Activated naive CD4-positive, alpha-beta T cell treated with anti-CD3 and anti-CD28 coated beads, Interleukin-2, amount 50 U/mL, for 72 hours (primary cell): ENCODE results near the gene ATG4A. TPM values are rescaled to one million over a fixed set of nuclear protein-coding genes. Genes with fewer than 3 reads are reported as not detected.

Source experiments
- ATAC-seq, 2 donors: fragments of 150-1000 bp; cut with Tn5 transposase; 2 replicates each; pipeline ENCODE4 v1.10.0; 2021; ENCODE audit warnings: mild to moderate bottlenecking in 2 of 2, moderate library complexity in 2 of 2
- DNase-seq, 2 donors: peaks; one replicate each; pipeline ENCODE4 v3.0.0; 2021 to 2022; ENCODE audit warnings: low spot score in 2 of 2
- H3K27ac Mint-ChIP-seq, 2 donors: one replicate each; pipeline ENCODE4 v1.8.0; 2022; ENCODE audit warnings: mild to moderate bottlenecking in 2 of 2, mixed read lengths in 2 of 2
- H3K36me3 Mint-ChIP-seq, 2 donors: one replicate each; pipeline ENCODE4 v1.8.0; 2022; ENCODE audit warnings: mixed read lengths in 2 of 2
- H3K9me3 Mint-ChIP-seq, 2 donors: one replicate each; pipeline ENCODE4 v1.8.0; 2022; ENCODE audit warnings: mixed read lengths in 2 of 2
- total RNA-seq, 2 donors: library from RNA; stranded (reverse); gene quantifications; one replicate each; pipeline ENCODE4 v1.2.3, GENCODE V29; 2022

The ATG4A gene
- total RNA-seq, 2 donors from 2014 or later: 6.7 to 24.3 TPM

DNA sequence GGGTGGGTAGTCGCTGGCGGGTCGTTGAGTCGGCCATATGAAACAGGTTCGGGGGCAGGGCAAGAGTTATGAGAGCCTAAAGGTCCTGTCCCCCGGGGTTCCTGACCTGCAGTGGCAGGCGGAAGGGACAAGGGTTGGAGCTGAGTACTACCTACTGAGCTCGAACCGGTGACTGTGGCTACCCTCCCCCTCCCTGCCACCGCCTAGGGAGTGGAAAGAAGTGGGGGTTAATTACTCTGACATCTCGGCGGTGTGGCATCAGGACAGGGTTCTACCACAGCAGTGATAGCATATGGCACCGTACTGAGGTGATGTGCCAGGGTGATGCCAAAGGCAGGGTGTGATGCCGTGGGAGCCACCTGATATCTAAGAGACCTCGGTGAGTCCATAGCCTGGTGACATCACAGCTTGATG is 307 bp downstream of the ATG4A start:
- H3K9me3 Mint-ChIP-seq: no peaks in the 10 kb centered on the region
- no peak overlapping the region for H3K27ac Mint-ChIP-seq
- DNase-seq: no peak
- peaks cover 0 to 4% of the 10 kb centered on the region in 2 donors for H3K36me3 Mint-ChIP-seq
- peak; percentile 39 to 44 for ATAC-seq

DNA sequence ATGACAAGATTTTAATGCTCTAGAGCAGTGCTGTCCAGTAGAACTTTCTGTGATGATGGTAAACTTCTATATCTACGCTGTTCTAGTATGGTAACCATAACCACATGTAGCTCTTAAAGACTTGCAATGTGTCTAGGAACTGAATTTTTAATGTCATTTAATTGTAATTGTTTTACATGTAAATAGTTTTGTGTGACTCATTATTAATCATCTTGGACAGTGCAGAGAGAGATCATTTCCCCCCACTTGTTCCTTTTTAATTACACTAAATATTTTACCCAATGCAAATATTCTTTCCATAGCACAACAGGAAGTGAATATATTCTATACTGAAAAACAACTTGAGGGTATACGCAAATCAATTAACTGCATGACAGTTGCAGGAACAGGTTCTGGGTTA is 5.8 kb downstream of the ATG4A start:
- ATAC-seq: no peak
- Mint-ChIP-seq H3K36me3 (no peaks in the 10 kb centered on the region), H3K27ac (no peak overlapping the region), H3K9me3 (no peaks in the 10 kb centered on the region)
- no peak for DNase-seq

DNA sequence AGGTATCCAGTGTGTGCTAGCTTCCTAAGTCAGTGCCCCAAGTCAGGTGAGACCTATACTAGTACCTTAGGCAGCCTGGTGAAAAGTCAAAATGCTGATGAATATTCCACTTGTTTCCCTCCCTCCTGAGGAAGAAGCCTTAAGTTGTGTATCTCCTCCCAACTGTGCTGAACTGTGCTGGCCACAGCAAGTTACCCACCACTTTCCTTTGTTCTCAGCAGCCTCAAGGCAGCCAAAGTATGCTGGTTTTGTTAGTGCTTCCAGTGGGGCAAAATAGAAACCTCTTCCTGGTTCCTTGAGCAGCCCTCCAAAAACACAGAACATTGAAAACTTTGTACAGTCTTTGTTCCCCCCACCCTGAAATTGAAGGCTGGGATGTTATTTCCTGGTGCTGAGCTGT is 13.9 kb downstream of the ATG4A start:
- H3K27ac Mint-ChIP-seq: no peak overlapping the region
- no peaks in the 10 kb centered on the region for H3K9me3 Mint-ChIP-seq
- no peaks in the 10 kb centered on the region for H3K36me3 Mint-ChIP-seq
- no peak for DNase-seq
- no peak for ATAC-seq

DNA sequence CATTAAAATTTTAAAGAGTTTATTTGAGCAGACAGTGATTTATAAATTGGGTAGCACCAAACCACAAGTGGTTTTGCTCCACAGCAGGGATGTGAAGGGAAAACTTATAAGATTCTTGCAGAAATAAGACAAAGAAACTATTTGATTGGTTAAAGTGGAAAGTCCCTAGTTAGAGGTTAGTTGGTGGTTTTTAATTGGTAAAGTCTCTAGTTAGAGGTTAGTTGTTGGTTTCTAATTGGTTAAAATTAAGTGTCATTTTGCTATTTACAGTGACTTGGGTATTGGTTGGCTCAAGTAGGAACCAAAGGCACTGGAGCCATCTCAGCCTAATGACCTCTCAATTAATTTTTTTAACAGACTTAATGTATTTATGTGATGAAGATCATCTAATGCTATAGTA is 23.0 kb downstream of the ATG4A start:
- Mint-ChIP-seq H3K36me3 (no peaks in the 10 kb centered on the region), H3K27ac (no peak overlapping the region), H3K9me3 (no peaks in the 10 kb centered on the region)
- ATAC-seq (no peak), DNase-seq (no peak)

DNA sequence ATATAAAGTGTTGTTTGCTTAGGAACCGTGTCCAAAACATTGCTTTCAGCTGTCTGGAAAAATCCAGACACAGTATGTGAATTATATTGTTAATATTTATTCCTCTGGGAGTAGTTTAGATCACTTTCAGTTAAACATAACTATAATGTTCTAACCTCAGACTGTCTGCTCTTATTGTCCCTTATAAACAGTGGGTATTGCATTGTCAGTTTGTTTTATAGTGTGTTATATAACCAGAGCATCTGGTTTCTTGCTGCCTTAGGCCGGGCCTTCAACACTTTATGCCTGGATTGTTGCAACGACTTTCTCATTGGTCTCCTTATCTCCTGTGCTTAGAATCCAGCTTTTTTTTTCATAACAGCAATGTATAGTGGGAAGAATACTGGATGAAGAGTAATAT is 26.4 kb downstream of the ATG4A start:
- no peak for DNase-seq
- no peaks in the 10 kb centered on the region for H3K9me3 Mint-ChIP-seq
- no peak overlapping the region for H3K27ac Mint-ChIP-seq
- H3K36me3 Mint-ChIP-seq: no peaks in the 10 kb centered on the region
- ATAC-seq: no peak

DNA sequence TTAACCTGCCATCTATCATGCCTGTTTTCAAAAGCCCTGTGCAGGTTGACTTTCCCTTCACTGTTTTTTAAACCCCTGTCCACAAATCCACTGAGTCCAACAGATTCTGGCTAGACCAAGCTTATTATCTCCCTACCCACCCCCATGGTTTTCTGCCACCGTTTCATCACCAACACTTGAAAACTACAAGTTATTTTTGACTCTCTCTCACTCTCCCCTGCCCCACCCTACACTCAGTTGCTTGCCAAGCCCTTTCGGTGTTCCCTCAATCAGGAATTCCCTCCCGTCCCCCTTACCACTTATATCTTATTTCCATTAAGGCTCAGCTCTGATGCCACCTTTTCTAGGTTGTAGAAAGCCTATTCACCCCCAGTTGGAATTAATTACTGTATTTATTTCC is 29.7 kb downstream of the ATG4A start:
- DNase-seq: no peak

DNA sequence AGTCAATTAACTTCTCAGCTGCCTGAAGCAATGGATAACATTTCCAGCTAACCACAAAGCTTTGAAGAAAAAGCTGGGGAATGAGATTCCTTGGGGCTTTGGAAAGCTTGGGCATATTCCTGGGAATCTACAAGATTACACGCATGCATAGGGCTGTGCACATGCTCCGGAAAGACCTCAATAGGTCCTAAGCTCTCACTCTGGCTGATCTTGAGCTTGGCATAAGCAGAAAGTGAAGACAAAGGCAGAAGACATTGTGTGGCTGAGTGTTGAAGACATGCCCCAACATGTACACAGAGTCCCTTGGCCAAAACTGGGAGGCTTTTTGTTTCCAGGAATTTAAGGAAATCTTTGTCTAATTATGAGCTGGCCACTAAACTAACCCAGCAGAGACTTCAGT is 31.2 kb downstream of the ATG4A start:
- no peaks in the 10 kb centered on the region for H3K9me3 Mint-ChIP-seq
- ATAC-seq: no peak
- no peaks in the 10 kb centered on the region for H3K36me3 Mint-ChIP-seq
- H3K27ac Mint-ChIP-seq: peak overlapping the region in 1 of 2 donors; percentile 71
- DNase-seq: no peak

More for the DNA sequence above, 29.7 kb downstream of the ATG4A start:
- no peak for ATAC-seq
- Mint-ChIP-seq H3K36me3 (no peaks in the 10 kb centered on the region), H3K27ac (no peak overlapping the region), H3K9me3 (no peaks in the 10 kb centered on the region)

DNA sequence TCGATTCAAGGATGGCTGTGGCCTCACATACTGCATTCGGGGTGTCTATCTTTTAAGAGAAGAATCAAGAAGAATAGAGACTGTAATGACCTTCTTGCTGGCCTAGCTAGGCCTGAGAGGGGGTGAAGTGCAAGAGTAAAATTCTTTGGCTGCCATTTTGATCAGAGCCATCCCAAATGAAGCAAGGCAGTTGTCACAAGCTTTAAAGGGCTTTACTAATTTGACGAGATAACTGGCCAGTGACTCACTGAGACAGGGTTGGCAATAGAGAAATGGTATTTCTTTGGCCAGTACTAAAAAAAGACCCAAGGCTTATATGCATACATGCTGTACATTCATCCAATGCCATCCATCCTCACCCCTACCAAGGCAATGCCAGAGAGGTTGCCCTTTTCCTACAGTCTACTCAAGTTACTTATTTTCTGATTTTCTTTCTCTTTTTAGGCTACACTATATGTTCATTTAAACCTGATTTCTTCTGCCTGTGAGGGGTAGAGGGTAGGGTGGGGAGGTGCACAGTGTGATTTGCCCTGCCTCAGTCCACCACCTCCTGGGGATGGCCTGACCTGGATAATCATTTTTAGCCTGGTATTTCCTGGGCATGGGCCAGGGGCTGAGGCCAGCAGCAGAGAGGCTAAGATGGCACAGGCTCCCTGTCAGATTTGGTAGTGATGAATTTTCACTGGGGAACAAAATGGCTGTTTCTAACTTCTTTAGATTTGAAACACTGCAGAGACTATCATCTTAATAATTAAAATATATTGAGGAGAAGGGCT is 32.2 kb downstream of the ATG4A start:
- H3K27ac Mint-ChIP-seq: peak overlapping the region in 1 of 2 donors; percentile 71
- ATAC-seq: no peak
- no peaks in the 10 kb centered on the region for H3K36me3 Mint-ChIP-seq
- H3K9me3 Mint-ChIP-seq: no peaks in the 10 kb centered on the region
- DNase-seq: no peak

DNA sequence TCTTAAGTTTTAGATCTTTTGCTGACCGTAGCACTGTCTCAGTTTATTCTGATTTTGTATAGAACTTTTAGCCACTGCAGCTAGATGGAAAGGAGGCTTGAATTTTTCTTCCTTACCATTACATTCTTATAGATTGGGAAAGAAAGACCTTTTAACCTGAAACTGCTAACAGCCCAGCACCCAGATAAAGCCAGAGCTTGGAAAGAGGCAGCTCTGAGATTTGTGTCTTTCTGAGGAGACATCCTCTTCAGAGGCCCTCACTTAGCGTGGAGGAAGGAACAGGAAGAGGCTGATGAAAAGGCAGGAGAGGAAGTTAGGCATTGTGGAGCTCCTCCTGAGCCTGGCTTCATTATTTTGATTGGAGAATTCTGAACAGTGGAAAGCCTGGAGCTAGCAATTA is 35.1 kb downstream of the ATG4A start:
- H3K9me3 Mint-ChIP-seq: no peaks in the 10 kb centered on the region
- no peak for DNase-seq
- no peak for ATAC-seq
- H3K27ac Mint-ChIP-seq: no peak overlapping the region
- H3K36me3 Mint-ChIP-seq: no peaks in the 10 kb centered on the region

DNA sequence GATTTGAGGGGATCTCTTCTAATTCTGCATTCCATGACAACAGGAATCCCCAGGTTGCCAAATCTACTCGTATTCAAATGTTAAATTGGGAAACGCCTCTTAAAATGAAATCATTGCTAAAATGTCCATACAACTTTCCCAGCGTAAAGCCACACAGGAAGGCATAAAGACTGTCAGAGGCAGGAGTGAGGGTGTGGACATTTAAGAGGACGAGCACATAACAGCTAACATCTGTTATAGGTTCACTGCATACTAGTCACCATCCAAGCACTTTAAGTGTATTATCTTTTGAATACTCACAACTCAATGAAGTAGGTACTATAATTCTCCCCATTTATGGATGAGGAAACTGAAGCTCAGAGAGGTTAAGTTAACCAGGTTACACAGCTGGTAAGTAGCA is 35.6 kb downstream of the ATG4A start:
- Mint-ChIP-seq H3K36me3 (no peaks in the 10 kb centered on the region), H3K27ac (peak overlapping the region in 1 of 2 donors; percentile 22), H3K9me3 (no peaks in the 10 kb centered on the region)
- DNase-seq: no peak
- no peak for ATAC-seq

DNA sequence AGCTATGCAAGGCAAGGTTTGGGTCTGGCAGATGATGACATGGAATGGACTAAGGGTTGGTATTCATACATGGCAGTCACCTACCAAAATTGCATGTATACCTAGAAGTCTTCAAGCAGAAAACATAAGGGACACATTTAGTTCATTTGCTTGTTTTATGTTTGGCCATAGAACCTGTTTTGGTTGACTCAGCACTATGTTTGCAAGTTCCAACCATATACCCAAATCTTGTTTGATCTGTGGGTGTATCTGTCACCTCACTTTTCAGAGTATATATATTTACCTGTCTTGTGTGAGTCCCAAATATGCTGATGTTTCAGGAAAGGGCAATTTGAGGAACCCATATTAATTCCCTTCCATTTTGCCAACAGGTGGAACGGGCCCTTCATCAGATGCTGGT is 39.3 kb downstream of the ATG4A start:
- Mint-ChIP-seq H3K9me3 (no peaks in the 10 kb centered on the region), H3K36me3 (no peaks in the 10 kb centered on the region), H3K27ac (no peak overlapping the region)
- ATAC-seq (no peak), DNase-seq (no peak)

DNA sequence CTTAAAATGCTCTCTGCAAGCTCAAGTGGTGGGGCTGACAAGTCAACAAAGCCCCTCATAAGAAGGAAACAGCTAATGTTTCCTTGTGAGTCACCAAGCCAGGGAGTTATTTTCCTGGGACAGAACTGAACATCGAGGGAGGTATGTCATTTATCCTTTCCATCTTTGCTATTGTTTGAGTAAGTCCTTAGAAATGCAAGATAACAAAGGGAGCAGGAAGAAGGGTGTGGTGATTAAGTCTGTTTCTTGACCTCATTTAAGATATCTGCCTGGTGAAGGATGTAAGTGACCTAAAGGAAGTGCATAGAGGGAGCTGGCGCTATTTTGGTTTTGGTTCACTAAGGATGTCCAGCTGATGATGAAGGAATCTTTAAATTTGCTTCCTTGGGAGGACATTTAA is 39.9 kb downstream of the ATG4A start:
- ATAC-seq: no peak
- no peaks in the 10 kb centered on the region for H3K36me3 Mint-ChIP-seq
- H3K27ac Mint-ChIP-seq: no peak overlapping the region
- H3K9me3 Mint-ChIP-seq: no peaks in the 10 kb centered on the region
- DNase-seq: no peak

DNA sequence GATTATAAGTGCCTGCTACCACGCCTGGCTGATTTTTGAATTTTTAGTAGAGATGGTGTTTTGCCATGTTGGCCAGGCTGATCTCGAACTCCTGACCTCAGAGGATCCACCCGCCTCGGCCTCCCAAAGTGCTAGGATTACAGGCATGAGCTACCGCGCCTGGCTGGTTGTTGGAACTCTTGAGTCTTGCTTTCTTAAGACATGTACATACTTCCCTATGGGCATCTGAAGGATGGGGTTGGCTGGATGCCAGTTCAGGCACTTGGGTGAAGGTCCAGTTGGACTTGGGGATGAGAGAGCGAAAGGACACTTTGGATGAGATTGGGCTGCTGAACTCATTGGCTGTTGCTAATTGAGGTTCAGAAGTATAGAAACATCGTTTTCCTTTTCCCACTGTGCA is 40.5 kb downstream of the ATG4A start:
- DNase-seq: no peak
- H3K9me3 Mint-ChIP-seq: no peaks in the 10 kb centered on the region
- ATAC-seq: no peak
- no peak overlapping the region for H3K27ac Mint-ChIP-seq
- H3K36me3 Mint-ChIP-seq: peaks cover 0 to 2% of the 10 kb centered on the region in 2 donors

DNA sequence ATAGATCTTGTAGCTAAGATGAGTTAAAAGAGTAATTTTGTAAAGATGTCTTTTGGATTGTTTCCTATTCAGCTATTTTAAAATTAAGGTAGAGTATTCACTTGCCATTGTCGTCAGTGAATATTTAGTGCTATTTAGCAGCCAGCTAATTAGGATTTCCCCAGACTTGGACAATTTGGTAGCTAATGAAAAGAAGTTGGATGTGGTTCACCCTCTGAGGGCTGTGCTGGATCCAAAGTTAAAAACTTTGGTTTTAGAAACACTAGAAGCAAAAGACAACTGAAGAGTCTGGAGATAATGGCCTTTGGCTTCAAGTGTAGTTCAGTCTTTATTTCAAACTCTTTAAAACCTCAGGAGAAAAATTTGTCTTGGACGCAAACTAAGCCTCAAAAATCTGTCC is 41.3 kb downstream of the ATG4A start:
- no peak for ATAC-seq
- Mint-ChIP-seq H3K9me3 (no peaks in the 10 kb centered on the region), H3K27ac (no peak overlapping the region), H3K36me3 (peaks cover 0 to 8% of the 10 kb centered on the region in 2 donors)
- DNase-seq: no peak

DNA sequence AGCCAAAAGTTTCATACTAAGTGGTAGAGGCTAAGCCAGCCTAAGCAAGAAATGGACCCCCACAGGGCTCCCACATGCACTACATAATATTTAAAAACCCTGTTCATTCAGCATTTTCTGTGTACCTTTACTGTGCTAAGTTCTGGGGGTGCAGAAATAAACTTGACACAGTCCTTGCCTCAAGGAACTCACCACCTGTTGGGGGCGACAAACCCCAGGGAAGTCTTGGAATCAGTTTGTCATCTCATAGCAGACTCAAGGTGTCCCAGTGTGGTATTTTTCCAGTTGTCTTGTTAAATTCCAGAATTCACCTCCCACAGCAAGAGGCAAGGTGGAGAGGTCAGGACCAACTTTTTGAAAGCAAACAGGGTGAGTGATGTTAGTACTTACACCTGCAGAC is 43.1 kb downstream of the ATG4A start:
- no peak overlapping the region for H3K27ac Mint-ChIP-seq
- DNase-seq: no peak
- no peak for ATAC-seq
- H3K36me3 Mint-ChIP-seq: peaks cover 0 to 18% of the 10 kb centered on the region in 2 donors
- no peaks in the 10 kb centered on the region for H3K9me3 Mint-ChIP-seq

DNA sequence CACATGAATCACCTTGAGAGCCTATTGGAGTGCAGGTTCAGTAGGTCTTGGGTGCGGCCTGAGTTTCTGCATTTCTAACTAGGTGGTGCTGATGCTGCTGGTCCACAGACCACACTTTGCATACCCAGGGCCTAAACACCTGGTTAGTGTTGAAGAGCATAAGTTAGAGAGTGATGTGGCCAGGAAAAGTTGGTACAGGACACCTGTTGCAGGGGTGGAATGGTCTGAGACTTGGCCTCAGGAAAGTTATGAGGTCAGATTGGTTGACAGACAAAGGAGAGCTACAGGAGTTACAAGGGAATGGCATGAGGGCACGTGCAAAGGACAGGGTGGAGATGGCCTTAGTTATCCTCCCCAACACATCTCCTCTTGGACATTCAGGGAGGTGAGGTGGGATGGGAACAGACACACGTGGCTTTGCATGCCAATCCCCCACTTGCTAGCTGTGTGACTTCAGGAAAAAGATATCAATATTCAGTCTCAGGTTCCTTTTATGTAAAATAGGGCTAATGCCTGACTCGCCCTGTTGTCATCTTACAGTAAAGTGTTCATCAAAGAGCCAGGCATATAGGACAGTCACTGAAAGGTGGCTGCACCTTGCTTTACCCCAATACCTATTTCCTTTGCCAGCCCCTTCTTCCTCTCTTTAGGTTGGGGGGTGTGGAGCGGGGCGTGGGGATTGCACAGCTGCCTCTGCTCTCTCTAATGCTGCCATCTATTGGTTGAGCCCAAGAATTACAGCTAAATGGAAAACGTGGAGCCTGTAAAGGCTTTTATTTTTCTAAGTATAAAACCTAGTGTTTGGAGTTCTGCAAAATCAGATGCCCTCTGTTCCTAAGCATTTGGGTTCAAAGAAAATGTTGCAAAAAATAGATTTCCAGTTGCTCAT is 47.5 kb downstream of the ATG4A start:
- DNase-seq: no peak
- peaks cover 0 to 18% of the 10 kb centered on the region in 2 donors for H3K36me3 Mint-ChIP-seq
- H3K9me3 Mint-ChIP-seq: no peaks in the 10 kb centered on the region
- no peak overlapping the region for H3K27ac Mint-ChIP-seq
- no peak for ATAC-seq

DNA sequence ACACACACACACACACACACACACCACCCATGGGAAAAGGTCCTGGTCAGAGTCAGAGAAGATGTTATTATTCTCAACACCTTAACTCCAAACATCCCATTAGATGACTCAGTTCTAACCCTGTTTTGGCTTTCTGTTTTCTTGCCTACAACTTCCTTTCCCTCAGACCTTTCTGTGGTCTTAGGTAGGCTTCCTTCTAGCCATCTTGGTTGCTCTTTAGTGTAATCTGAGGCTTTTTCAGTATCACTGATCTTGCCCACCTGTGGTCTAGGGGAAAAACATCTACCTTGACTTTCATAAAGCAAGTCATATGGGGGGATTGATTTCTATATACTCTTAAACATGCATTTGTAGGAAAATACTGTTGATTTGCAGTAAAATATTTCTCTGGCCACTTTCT is 56.9 kb downstream of the ATG4A start:
- peak in 1 of 2 donors; percentile 7 for DNase-seq
- H3K9me3 Mint-ChIP-seq: no peaks in the 10 kb centered on the region
- ATAC-seq: peak; percentile 90 to 98
- H3K36me3 Mint-ChIP-seq: peaks cover 11 to 27% of the 10 kb centered on the region in 2 donors
- peak overlapping the region; percentile 74 to 77 for H3K27ac Mint-ChIP-seq
